Measurements from ENCODE around the gene AFG3L2.

DNA sequence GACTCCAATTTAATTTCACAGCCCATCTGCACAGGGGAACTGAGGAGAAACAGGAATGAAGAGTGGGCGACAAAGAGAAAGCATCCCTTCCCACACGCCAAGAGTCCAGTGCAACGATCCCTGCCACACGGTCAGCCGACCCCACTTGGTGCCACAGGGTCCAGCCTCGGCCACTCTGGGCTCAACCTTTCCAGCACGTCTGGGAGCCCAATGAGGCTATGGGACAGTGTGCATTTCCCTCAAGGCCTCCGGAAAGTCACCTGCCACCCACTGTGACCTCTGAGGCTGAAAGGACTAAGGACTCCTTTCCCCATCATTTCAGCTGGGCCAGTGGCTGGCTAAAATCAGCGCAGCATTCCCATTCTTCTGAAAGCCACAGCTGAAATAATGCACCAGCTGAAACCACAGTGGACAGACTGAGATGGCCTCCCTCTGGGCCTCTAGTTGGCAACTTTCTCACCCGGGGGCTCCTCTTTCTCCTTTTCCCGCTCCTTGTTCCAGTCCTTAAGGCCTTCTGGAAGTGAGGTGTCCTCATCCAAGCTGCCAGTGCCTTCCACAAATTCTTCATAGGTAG, 47.8 kb downstream of the AFG3L2 start:
- TF ChIP-seq, protein P1, sequence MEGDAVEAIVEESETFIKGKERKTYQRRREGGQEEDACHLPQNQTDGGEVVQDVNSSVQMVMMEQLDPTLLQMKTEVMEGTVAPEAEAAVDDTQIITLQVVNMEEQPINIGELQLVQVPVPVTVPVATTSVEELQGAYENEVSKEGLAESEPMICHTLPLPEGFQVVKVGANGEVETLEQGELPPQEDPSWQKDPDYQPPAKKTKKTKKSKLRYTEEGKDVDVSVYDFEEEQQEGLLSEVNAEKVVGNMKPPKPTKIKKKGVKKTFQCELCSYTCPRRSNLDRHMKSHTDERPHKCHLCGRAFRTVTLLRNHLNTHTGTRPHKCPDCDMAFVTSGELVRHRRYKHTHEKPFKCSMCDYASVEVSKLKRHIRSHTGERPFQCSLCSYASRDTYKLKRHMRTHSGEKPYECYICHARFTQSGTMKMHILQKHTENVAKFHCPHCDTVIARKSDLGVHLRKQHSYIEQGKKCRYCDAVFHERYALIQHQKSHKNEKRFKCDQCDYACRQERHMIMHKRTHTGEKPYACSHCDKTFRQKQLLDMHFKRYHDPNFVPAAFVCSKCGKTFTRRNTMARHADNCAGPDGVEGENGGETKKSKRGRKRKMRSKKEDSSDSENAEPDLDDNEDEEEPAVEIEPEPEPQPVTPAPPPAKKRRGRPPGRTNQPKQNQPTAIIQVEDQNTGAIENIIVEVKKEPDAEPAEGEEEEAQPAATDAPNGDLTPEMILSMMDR (IDR thresholded peaks at IDR 0.05; ENCODE audit: low read depth, low read length), result no peak
- TF ChIP-seq POLR2A (IDR thresholded peaks at IDR 0.05; ENCODE audit: extremely low read depth, insufficient read length), result no peak

Data from NB4 (cell line).